Thyroid gland (tissue), 4 donors: Measurements from ENCODE around the gene TTC34. TPM values are rescaled to one million over a fixed set of nuclear protein-coding genes. Genes with fewer than 3 reads are reported as not detected.

Source experiments
- DNase-seq, 2 donors: peaks; one replicate each; pipeline ENCODE4 v3.0.0-alpha.2; 2019
- H3K27ac ChIP-seq, 3 donors: fragments of 200-600 bp; sonication (generic); 1 replicate in 2 of 3; 2 replicates in 1 of 3; pipeline ENCODE4 v1.5.1; 2016 to 2019; ENCODE audit warnings: mild to moderate bottlenecking in 1 of 3, moderate library complexity in 1 of 3
- H3K27me3 ChIP-seq: fragments of 200-600 bp; sonication (generic); one replicate; pipeline ENCODE4 v1.5.1; 2019
- H3K36me3 ChIP-seq, 2 donors: fragments of 200-600 bp; sonication (generic); one replicate each; pipeline ENCODE4 v1.5.1; 2016 to 2019
- H3K4me1 ChIP-seq, 2 donors: fragments of 200-600 bp; sonication (generic); one replicate each; pipeline ENCODE4 v1.5.1; 2017 to 2019
- H3K4me3 ChIP-seq, 3 donors: fragments of 200-600 bp; sonication (generic); replicated peaks in 1 of 3; 1 replicate in 2 of 3; 2 replicates in 1 of 3; pipeline ENCODE4 v1.5.1; 2016; ENCODE audit warnings: mild to moderate bottlenecking in 1 of 3
- H3K9me3 ChIP-seq: fragments of 200-600 bp; sonication (generic); one replicate; pipeline ENCODE4 v1.5.1; 2017
- POLR2A ChIP-seq, 2 donors: fragments of 450-650 bp; IDR thresholded peaks; one replicate each; pipeline ENCODE4 v1.6.1; 2017; ENCODE audit warnings: antibody characterized with exemption in 2 of 2, mild to moderate bottlenecking in 2 of 2, moderate library complexity in 1 of 2
- WGBS, 2 donors: methylation state at CpG; one replicate each; pipeline ENCODE4 v1.1.5; 2017; 5-methylcytosine and 5-hydroxymethylcytosine counted together
- intact Hi-C: fragments of 100-400 bp; cut with DNase I; formaldehyde crosslinking; loops from one replicate; pipeline ENCODE4 v1.15.1; 2023
- total RNA-seq, 4 donors: library from RNA; depleted of rRNA; stranded (reverse); fragments of >200 nt; gene quantifications; one replicate each; pipeline ENCODE4 v1.2.3, GENCODE V29; 2016
- TF ChIP-seq, protein P1 (sequence below), 6 experiments: fragments of 200-600 bp in 3 of 6; fragments of 450-650 bp in 3 of 6; sonication (generic) in 3 of 6; IDR thresholded peaks; one replicate each; pipeline ENCODE4 v1.5.1; 2016 to 2019; ENCODE audit warnings: antibody characterized with exemption in 6 of 6, mild to moderate bottlenecking in 2 of 6, inconsistent platforms in 1 of 6, moderate library complexity in 1 of 6

Gene TTC34
- total RNA-seq, 4 donors from 2014 or later = 0.81 to 2.2 (median 1.9) TPM

DNA sequence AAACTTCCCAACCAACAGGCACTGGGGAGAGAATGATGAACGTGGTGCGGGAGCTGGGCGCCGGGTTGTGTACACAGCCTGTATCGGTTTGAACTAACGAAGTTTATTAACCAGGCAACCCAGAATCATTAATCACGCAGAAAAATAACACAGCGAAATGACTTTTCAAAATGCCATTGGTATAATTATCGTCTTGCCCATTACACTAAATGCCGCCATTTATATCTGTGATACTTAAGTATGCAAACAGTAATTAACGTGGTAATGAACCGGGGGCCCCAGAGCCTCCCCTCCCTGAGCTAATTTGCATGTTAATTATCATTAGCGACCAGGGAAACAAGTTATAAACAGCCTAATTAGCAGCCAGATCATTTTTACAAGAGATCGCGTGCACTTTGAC lies 5.1 kb upstream of the TTC34 start:
- Histone ChIP-seq H3K4me1 (peaks cover 13 to 32% of the 10 kb centered on the region in 2 donors), H3K36me3 (no peaks in the 10 kb centered on the region), H3K27me3 (no peaks in the 10 kb centered on the region), H3K27ac (no peak overlapping the region), H3K9me3 (no peaks in the 10 kb centered on the region), H3K4me3 (no peak overlapping the region)
- no peak for TF ChIP-seq POLR2A (IDR thresholded peaks at IDR 0.05)
- TF ChIP-seq, protein P1, sequence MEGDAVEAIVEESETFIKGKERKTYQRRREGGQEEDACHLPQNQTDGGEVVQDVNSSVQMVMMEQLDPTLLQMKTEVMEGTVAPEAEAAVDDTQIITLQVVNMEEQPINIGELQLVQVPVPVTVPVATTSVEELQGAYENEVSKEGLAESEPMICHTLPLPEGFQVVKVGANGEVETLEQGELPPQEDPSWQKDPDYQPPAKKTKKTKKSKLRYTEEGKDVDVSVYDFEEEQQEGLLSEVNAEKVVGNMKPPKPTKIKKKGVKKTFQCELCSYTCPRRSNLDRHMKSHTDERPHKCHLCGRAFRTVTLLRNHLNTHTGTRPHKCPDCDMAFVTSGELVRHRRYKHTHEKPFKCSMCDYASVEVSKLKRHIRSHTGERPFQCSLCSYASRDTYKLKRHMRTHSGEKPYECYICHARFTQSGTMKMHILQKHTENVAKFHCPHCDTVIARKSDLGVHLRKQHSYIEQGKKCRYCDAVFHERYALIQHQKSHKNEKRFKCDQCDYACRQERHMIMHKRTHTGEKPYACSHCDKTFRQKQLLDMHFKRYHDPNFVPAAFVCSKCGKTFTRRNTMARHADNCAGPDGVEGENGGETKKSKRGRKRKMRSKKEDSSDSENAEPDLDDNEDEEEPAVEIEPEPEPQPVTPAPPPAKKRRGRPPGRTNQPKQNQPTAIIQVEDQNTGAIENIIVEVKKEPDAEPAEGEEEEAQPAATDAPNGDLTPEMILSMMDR (IDR thresholded peaks at IDR 0.05) = no peak
- intact Hi-C loops = no loop called here
- DNase-seq = no peak
- 68 to 82% methylated on average over 15 of the region's 15 CpGs for WGBS, 2 donors

DNA sequence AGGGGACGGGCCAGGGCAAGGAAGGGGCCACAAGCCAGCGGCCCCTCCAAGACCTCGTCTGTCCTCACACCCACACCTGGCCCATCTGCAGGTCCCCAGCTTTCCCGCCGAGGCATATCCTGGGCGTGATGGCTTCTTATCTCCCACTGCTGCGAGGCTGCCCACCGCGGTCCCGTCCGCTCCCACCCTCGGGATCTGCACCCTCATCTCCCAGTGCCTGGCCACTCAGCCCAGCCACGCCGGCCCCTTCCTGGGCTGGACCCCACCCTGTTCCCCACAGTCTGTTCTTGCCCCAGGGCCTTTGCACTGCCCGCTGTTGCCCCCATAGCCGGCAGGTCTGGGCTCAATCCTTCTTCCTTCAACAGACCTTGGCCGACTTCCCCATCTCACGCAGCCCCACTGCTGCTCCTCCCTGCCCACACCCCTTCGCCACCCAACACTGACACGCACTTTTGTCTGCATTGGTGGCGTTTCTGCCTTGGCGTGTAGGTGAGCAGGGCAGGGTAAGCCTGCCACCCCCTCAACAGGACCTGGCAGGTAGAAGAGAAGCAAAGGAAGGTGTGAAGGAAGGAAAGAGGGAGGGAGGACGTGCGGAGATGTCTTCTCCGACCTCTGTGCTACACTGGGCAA lies 4.4 kb upstream of the TTC34 start:
- H3K27me3 ChIP-seq = no peaks in the 10 kb centered on the region
- WGBS, 2 donors = 74 to 91% methylated on average over 15 to 23 of the region's 25 CpGs

DNA sequence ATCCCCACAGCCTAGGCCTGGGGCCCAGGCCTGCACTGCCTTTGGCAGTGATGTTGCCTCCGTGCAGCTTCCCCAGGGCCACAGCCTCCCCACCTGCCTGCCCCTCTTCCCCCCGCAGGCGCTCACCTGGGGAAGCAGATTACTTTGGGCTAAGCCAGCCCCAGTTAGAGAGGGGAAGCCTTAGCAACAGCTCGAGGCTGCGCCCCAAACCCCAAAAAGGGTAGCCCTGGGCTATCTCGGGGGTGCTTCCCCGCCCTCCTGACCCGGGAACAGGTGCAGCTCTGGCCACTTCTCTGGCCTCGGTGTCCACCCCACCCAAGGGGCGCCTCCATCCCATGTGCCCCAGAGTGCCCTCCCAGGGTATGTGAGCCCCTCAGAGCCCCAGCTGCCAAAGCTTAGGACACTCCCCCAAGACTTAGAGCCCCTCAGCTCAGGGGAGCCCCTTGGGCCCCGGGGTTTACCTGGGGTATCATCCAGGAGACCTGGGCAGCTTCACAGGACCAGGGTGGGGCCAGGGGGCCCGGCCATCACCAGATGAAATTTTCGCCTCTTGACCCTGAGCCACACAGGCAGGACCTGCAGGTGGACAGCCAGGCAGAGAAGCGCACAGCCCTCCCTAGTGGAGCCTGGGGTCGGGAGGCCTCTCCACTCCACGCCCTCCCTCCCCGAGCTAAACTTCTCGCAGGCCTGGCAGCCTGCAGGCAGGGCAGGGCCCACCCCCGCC lies 3.3 kb upstream of the TTC34 start:
- Histone ChIP-seq H3K9me3 (no peaks in the 10 kb centered on the region), H3K4me1 (peaks cover 13 to 32% of the 10 kb centered on the region in 2 donors), H3K4me3 (no peak overlapping the region), H3K27ac (no peak overlapping the region), H3K36me3 (no peaks in the 10 kb centered on the region), H3K27me3 (no peaks in the 10 kb centered on the region)
- no peak for DNase-seq
- no peak for TF ChIP-seq POLR2A (IDR thresholded peaks at IDR 0.05)
- TF ChIP-seq, protein P1 (IDR thresholded peaks at IDR 0.05) = no peak
- intact Hi-C loops = no loop called here
- WGBS, 2 donors = 62 to 88% methylated on average over 9 to 12 of the region's 19 CpGs

More for the DNA sequence above, 4.4 kb upstream of the TTC34 start:
- no peak for DNase-seq
- H3K4me3 ChIP-seq = no peak overlapping the region
- H3K36me3 ChIP-seq = no peaks in the 10 kb centered on the region
- H3K4me1 ChIP-seq = peaks cover 13 to 32% of the 10 kb centered on the region in 2 donors
- TF ChIP-seq, protein P1 (IDR thresholded peaks at IDR 0.05) = no peak
- TF ChIP-seq POLR2A (IDR thresholded peaks at IDR 0.05) = no peak
- intact Hi-C loops = no loop called here
- no peaks in the 10 kb centered on the region for H3K9me3 ChIP-seq
- H3K27ac ChIP-seq = no peak overlapping the region

GRCh38 chr1:2803931-2804627 lies 2.6 kb upstream of the TTC34 start:
- DNase-seq = peak; percentile 75 to 83
- H3K9me3 ChIP-seq = no peaks in the 10 kb centered on the region
- WGBS, 2 donors = 35% methylated on average over 8 of the region's 19 CpGs; no CpG with 5 or more reads in 1 of the 2 donors
- no peak overlapping the region for H3K27ac ChIP-seq
- H3K4me1 ChIP-seq = peaks cover 13 to 32% of the 10 kb centered on the region in 2 donors
- H3K36me3 ChIP-seq = no peaks in the 10 kb centered on the region
- no peaks in the 10 kb centered on the region for H3K27me3 ChIP-seq
- TF ChIP-seq, protein P1 (IDR thresholded peaks at IDR 0.05) = no peak
- TF ChIP-seq POLR2A (IDR thresholded peaks at IDR 0.05) = no peak
- H3K4me3 ChIP-seq = no peak overlapping the region
- intact Hi-C loops = no loop called here
